Epithelial cell of proximal tubule (primary cell): ENCODE data around the gene POC1A. TPM values are rescaled to one million over a fixed set of nuclear protein-coding genes. Genes with fewer than 3 reads are reported as not detected.

Experiments
- DNase-seq: peaks from one replicate; pipeline ENCODE4 v3.0.0-alpha.2; 2011; ENCODE audit warnings: low read depth
- H3K4me3 ChIP-seq: 2 replicates; pipeline ENCODE4 v1.5.1; 2011; ENCODE audit warnings: low read depth, mild to moderate bottlenecking, low read length
- total RNA-seq: library from RNA; depleted of rRNA; stranded (reverse); fragments of >200 nt; gene quantifications from 2 replicates; pipeline ENCODE4 v1.2.3, GENCODE V29; 2015
- TF ChIP-seq, protein P1 (sequence below): conservative IDR thresholded peaks from 2 replicates; pipeline ENCODE4 v1.5.1; 2012; ENCODE audit warnings: low read depth, mild to moderate bottlenecking, low read length

Gene POC1A
- total RNA-seq, 1 donor from 2014 or later: 15.7 TPM

DNA sequence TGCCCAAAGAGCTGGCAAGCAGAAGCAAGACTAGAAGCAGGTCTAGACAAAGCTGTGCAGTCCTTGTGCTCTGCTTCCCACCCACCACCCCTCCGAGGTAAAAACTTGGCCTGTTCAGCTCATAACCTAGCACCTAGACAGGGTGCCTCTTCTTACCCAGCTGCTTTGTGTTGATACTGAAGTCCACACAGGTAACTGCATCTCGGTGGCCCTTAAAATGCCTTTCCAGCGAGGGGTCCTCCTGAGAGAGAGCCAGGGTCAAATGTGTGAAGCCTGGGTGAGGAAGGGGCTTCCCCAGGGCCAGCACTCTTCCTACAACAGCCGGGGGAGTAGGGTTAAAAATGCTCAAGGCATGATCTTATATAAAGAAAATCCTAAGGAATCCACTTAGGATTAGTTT, 3.4 kb downstream of the POC1A start:
- TF ChIP-seq, protein P1, sequence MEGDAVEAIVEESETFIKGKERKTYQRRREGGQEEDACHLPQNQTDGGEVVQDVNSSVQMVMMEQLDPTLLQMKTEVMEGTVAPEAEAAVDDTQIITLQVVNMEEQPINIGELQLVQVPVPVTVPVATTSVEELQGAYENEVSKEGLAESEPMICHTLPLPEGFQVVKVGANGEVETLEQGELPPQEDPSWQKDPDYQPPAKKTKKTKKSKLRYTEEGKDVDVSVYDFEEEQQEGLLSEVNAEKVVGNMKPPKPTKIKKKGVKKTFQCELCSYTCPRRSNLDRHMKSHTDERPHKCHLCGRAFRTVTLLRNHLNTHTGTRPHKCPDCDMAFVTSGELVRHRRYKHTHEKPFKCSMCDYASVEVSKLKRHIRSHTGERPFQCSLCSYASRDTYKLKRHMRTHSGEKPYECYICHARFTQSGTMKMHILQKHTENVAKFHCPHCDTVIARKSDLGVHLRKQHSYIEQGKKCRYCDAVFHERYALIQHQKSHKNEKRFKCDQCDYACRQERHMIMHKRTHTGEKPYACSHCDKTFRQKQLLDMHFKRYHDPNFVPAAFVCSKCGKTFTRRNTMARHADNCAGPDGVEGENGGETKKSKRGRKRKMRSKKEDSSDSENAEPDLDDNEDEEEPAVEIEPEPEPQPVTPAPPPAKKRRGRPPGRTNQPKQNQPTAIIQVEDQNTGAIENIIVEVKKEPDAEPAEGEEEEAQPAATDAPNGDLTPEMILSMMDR: no peak
- DNase-seq: no peak
- no peak overlapping the region for H3K4me3 ChIP-seq

DNA sequence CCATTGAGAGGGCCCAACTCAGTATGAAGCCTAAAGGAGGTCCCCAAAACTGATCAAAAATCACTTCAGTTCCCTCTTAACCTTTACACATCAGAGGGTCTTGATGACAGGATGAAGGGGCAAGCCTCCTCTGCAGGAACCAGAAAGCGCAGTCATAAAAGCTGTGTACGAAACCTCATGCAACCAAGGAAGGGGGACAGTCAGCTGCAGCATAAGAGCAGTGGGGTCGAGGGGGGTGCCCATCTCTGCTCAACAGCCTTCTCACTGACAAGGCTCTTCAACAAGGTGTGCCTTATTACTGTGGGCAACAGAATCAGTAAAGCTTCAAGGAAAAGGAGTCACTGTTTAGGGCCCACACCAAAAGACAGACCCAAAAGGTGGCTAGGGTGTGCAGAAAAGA, 3.9 kb downstream of the POC1A start:
- no peak overlapping the region for H3K4me3 ChIP-seq
- TF ChIP-seq, protein P1: no peak
- no peak for DNase-seq

DNA sequence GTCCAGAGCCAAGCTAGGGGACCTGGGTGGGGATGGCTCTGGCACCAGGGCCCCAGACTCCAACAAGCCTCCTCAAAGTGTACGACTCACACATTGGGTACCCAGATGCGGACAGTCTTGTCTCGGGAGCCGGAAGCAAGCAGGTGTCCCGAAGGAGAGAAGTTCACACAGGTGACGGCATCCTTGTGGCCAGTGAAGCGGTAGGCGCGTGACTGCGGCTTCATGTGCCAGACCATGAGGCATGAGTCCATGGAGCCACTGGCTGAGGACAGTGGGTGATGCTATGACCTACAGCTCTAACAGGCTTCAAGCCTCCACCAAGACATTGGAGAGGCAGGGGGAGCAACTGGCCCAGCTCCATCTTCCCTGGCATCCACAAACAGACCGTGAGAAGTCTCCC, 4.5 kb downstream of the POC1A start:
- no peak for DNase-seq
- TF ChIP-seq, protein P1: no peak
- no peak overlapping the region for H3K4me3 ChIP-seq

DNA sequence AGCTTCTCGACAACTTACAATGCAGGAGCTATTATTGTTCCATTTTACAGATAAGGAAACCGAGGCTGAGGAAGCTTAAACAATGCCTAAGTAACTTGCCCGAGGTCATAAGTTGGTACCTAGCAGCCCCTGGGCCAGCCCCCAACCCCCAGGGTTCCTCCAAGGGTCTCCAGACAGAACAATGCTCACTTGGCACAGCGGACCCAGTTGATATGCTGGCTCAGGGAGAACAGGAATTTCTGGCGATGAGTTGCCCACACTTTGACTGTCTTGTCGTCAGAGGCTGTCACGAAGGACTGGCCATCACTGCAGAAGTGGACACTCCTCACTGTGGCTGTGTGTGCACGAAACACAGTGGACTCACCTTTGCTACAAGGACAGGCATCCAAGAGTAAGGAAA, 5.2 kb downstream of the POC1A start:
- H3K4me3 ChIP-seq: no peak overlapping the region
- DNase-seq: no peak
- TF ChIP-seq, protein P1: no peak

DNA sequence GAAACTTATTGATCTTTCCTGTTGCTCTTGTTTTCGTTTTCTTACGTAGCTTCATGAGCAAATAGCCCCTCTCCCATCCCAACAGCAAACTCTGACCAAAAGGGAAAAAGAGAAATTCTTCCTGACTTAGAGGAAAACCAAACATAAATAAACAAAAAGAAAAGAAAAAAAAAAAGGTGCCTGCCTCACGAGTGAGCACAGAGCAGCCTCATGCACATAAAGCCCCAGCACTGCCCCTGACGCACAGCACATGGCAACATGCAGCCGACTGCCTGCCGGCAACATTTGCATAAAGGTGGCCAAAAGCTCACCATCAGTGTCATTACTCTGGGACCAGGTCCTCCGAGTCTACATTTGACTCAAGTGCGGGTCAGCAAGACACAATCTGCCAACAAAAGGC, 6.4 kb downstream of the POC1A start:
- TF ChIP-seq, protein P1: no peak
- no peak for DNase-seq
- H3K4me3 ChIP-seq: no peak overlapping the region

DNA sequence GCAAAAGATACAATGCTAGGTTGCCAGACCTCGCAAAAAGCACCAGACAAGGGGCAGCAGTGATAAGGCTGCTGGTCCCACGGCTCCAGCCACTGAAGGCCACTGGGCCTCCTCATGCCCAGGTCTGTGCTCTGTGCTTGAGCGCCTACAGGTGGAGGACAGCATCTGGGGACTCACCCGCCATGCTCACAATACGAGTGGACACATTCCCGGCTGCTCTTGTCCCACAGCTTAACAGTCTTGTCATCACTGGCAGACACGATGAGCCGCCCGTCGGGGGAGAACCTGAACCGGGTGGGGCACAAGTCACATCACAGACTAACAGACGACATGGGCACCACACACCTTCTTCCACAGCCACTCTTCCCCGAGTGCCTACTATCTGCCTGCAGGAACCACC, 7.4 kb downstream of the POC1A start:
- TF ChIP-seq, protein P1: no peak
- DNase-seq: no peak
- no peak overlapping the region for H3K4me3 ChIP-seq

DNA sequence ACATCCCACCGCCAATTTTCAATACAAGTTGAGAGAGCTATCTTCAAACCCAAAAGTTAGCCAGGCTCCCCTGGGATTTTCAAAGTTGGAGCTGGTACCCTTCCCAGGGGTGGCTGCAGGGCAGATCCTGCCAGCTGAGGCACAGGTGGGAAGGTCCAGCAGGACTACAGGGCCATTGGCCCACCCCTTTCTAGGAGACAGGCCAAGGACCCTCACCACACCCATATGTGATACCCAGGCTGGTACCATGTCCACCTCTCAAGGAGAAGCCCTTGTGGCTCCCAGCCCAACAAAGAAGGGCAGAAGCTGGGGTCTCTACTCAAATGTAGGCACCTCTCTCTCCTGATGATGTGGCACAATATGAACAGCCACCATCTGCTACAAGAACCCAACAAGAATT, 8.0 kb downstream of the POC1A start:
- TF ChIP-seq, protein P1: no peak
- DNase-seq: no peak
- H3K4me3 ChIP-seq: no peak overlapping the region
